HepG2 (cell line): ENCODE data around the gene ZNF74.
"Not testable (repeated sequence)": the region's sequence is repeated elsewhere in the genome, so short reads cannot be mapped to it uniquely, and the experiment has no call there.

Source experiments
- ATF7-NPFF ChIP-seq: sonication (generic); formaldehyde crosslinking; IDR thresholded peaks from 2 replicates; pipeline ENCODE4 v1.8.1; 2023; ENCODE audit warnings: mild to moderate bottlenecking, low read depth, missing genetic modification reagents, moderate library complexity
- CEBPG ChIP-seq: IDR thresholded peaks from 2 replicates; pipeline ENCODE4 v1.6.1; 2016
- ELF4 ChIP-seq: sonication (generic); formaldehyde crosslinking; IDR thresholded peaks from 2 replicates; pipeline ENCODE4 v1.5.0; 2020; ENCODE audit warnings: missing genetic modification reagents, mild to moderate bottlenecking, moderate library complexity, borderline replicate concordance
- KDM1A ChIP-seq: IDR thresholded peaks from 2 replicates; pipeline ENCODE4 v1.6.1; 2016; ENCODE audit warnings: missing compliant biosample characterization
- MXI1 ChIP-seq: IDR thresholded peaks from 3 replicates; pipeline ENCODE4 v1.6.1; 2012; ENCODE audit warnings: low read depth, low read length, inconsistent platforms, borderline replicate concordance
- POLR2A ChIP-seq, 2 experiments: IDR thresholded peaks; 2 replicates each; pipeline ENCODE4 v1.6.1; 2011; ENCODE audit warnings: low read depth in 2 of 2, low read length in 2 of 2, mild to moderate bottlenecking in 1 of 2, moderate library complexity in 1 of 2; ENCODE audit not compliant: insufficient read depth in 1 of 2
- ZNF292 ChIP-seq: sonication (generic); formaldehyde crosslinking; IDR thresholded peaks from 2 replicates; pipeline ENCODE4 v1.8.1; 2022; ENCODE audit warnings: mild to moderate bottlenecking, low read depth, missing genetic modification reagents, borderline replicate concordance
- ZNF354B ChIP-seq: sonication (generic); formaldehyde crosslinking; IDR thresholded peaks from 2 replicates; pipeline ENCODE4 v1.8.0; 2022; ENCODE audit warnings: mild to moderate bottlenecking, missing genetic modification reagents
- ZNF644 ChIP-seq: IDR thresholded peaks from 2 replicates; pipeline ENCODE4 v1.6.1; 2016; ENCODE audit warnings: low read depth
- TF ChIP-seq, protein P1 (sequence below): sonication (generic); formaldehyde crosslinking; IDR thresholded peaks from 2 replicates; pipeline ENCODE4 v1.8.1; 2023; ENCODE audit warnings: mild to moderate bottlenecking, missing genetic modification reagents

DNA sequence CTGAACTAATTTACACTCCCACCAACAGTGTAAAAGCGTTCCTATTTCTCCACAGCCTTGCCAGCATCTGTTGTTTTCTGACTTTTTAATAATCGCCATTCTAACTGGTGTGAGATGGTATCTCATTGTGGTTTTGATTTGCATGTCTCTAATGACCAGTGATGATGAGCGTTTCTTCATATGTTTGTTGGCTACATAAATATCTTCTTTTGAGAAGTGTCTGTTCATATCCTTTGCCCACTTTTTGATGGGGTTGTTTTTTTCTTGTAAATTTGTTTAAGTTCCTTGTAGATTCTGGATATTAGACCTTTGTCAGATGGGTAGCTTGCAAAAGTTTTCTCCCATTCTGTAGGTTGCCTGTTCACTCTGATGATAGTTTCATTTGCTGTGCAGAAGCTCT lies 21.7 kb downstream of the ZNF74 start:
- TF ChIP-seq, protein P1, sequence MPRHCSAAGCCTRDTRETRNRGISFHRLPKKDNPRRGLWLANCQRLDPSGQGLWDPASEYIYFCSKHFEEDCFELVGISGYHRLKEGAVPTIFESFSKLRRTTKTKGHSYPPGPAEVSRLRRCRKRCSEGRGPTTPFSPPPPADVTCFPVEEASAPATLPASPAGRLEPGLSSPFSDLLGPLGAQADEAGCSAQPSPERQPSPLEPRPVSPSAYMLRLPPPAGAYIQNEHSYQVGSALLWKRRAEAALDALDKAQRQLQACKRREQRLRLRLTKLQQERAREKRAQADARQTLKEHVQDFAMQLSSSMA = not testable (repeated sequence)
- TF ChIP-seq ZNF292 (CRISPR knock-in tag); CEBPG (CRISPR knock-in tag); KDM1A (CRISPR knock-in tag); ATF7-NPFF (CRISPR knock-in tag); ELF4 (CRISPR knock-in tag); ZNF644 (CRISPR knock-in tag); ZNF354B (CRISPR knock-in tag); MXI1; POLR2A (IDR thresholded peaks at IDR 0.05; ENCODE audit: insufficient read depth in 1 of 2, low read depth in 2 of 2, low read length in 2 of 2): not testable (repeated sequence)
